ENCODE measurements around the gene USP24. TPM values are rescaled to one million over a fixed set of nuclear protein-coding genes. Genes with fewer than 3 reads are reported as not detected.
"Not testable (repeated sequence)": the region's sequence is repeated elsewhere in the genome, so short reads cannot be mapped to it uniquely, and the experiment has no call there.

The USP24 gene
- total RNA-seq, 1 donor from 2014 or later = 37.7 TPM

DNA sequence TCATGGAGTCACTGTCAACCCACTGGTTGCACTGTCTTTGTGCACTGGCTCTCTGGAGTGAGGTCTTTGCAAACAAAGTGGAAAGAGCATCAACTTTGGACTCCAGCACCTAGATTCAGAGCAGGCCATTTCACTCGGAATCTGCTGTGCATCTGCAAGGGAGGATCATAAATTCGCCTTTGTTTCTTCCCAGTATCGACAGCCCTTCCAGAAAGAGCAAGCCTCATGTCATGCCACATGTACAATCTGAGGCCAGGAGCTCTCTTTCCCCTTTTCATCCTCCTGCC is 176.7 kb downstream of the USP24 start:
- H3K36me3 Mint-ChIP-seq (ENCODE audit: low read depth, unreplicated experiment) = no peaks in the 10 kb centered on the region
- DNase-seq (ENCODE audit: low spot score) = no peak
- no peak overlapping the region for H3K27ac Mint-ChIP-seq (ENCODE audit: unreplicated experiment)
- peaks cover 15% of the 10 kb centered on the region for H3K4me1 Mint-ChIP-seq (ENCODE audit: unreplicated experiment)
- H3K27me3 Mint-ChIP-seq (ENCODE audit: unreplicated experiment) = peaks cover 19% of the 10 kb centered on the region
- H3K9me3 Mint-ChIP-seq (ENCODE audit: unreplicated experiment) = no peaks in the 10 kb centered on the region
- no peak overlapping the region for H3K4me3 Mint-ChIP-seq (ENCODE audit: unreplicated experiment)
- TF ChIP-seq, protein P1, sequence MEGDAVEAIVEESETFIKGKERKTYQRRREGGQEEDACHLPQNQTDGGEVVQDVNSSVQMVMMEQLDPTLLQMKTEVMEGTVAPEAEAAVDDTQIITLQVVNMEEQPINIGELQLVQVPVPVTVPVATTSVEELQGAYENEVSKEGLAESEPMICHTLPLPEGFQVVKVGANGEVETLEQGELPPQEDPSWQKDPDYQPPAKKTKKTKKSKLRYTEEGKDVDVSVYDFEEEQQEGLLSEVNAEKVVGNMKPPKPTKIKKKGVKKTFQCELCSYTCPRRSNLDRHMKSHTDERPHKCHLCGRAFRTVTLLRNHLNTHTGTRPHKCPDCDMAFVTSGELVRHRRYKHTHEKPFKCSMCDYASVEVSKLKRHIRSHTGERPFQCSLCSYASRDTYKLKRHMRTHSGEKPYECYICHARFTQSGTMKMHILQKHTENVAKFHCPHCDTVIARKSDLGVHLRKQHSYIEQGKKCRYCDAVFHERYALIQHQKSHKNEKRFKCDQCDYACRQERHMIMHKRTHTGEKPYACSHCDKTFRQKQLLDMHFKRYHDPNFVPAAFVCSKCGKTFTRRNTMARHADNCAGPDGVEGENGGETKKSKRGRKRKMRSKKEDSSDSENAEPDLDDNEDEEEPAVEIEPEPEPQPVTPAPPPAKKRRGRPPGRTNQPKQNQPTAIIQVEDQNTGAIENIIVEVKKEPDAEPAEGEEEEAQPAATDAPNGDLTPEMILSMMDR (IDR thresholded peaks at IDR 0.05; ENCODE audit: unreplicated experiment) = no peak

DNA sequence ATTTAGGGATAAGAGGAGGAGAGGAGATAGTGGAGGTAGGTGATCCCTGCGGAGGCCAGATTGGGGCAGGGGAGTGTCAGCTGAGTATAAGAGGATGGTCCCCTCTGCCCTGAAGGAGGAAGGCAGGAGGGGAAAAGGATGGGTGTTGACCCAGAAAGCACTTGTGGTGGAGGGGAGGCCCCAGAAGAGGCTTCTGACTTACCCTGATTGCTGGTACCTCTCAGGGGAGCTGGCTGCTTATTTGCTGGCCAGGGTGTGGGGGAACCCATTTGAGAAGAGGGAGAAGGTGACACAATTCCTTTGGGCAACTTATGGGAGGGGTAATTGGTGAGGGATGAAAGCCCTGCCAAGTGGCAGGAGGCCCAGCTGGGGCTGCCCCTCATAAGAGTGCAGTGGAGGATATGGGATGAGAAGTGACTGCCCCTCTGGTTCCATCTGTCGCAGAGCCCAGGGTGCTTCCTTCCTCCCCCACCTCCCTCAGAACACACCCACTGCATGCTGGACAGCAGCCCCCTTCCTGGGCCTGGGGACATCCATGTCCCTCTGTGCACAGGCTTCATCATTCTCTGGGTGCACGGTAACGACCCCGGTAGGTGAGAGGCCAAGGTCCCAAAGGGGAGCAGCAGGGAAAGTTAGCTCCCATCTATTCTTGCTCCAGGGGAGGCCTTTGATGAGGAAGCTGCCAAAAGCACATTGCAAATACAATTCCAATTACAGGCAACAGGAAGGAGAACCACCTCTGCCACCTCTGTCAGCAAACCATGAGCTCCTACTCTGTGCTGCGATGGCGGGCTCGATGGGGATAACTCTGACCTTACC is 177.2 kb downstream of the USP24 start:
- H3K4me1 Mint-ChIP-seq (ENCODE audit: unreplicated experiment) = peaks cover 15% of the 10 kb centered on the region
- H3K27me3 Mint-ChIP-seq (ENCODE audit: unreplicated experiment) = peaks cover 19% of the 10 kb centered on the region
- H3K9me3 Mint-ChIP-seq (ENCODE audit: unreplicated experiment) = no peaks in the 10 kb centered on the region
- TF ChIP-seq, protein P1 (IDR thresholded peaks at IDR 0.05; ENCODE audit: unreplicated experiment) = no peak
- H3K27ac Mint-ChIP-seq (ENCODE audit: unreplicated experiment) = no peak overlapping the region
- DNase-seq (ENCODE audit: low spot score) = no peak
- H3K4me3 Mint-ChIP-seq (ENCODE audit: unreplicated experiment) = no peak overlapping the region
- H3K36me3 Mint-ChIP-seq (ENCODE audit: low read depth, unreplicated experiment) = no peaks in the 10 kb centered on the region

DNA sequence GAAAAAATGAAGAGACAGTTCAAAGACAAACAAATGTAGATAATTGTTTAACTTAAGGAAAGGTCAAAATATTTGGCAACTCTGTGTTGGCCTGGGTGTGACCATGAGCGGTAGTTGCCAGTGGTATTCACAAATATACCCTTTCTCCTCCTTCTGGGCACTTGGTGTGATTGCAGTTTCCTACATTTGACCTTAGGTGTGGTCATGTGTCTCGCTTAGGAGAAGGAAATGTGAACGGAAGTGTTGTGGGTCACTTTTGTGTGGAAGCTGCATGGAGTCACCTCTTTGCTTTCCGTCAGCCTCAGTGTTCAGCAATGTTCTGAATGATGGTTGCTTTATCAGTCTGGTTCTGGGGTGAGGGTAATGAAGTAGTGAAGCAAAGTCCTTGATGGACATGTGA is 179.3 kb downstream of the USP24 start:
- TF ChIP-seq, protein P1 (IDR thresholded peaks at IDR 0.05; ENCODE audit: unreplicated experiment) = peak; percentile 36
- no peaks in the 10 kb centered on the region for H3K36me3 Mint-ChIP-seq (ENCODE audit: low read depth, unreplicated experiment)
- peaks cover 15% of the 10 kb centered on the region for H3K27me3 Mint-ChIP-seq (ENCODE audit: unreplicated experiment)
- no peak for DNase-seq (ENCODE audit: low spot score)
- no peak overlapping the region for H3K27ac Mint-ChIP-seq (ENCODE audit: unreplicated experiment)
- no peaks in the 10 kb centered on the region for H3K9me3 Mint-ChIP-seq (ENCODE audit: unreplicated experiment)
- H3K4me3 Mint-ChIP-seq (ENCODE audit: unreplicated experiment) = no peak overlapping the region
- H3K4me1 Mint-ChIP-seq (ENCODE audit: unreplicated experiment) = peaks cover 15% of the 10 kb centered on the region

DNA sequence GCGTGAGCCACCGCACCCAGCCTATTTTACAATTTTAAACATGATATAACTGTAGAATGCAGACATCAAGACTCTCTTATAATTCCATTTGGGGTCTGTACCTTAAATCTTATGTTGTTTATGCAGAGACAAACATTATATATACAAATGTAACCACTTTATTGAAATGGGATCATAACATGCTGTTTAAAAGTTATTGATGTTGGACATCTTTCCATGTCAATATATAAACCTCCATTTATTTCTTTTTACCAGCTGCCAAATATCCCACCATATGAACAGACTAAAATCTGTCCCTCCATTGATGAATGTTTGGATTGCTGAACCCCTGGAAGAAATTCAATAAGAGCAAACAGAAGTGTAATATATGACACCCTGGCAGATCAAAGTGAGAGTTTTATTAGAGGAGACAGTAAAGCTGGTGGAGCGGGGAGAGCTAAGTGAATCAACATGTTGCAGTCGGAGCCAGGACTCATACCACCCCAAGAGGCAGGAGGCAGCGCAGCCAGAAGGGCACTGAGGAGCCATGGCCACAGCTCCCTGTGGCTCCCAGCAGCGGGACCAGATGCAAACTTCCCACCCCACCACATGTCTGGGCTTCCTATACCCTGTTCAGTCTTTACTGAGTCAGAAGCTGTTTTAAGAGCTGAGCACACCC is 180.6 kb downstream of the USP24 start:
- Mint-ChIP-seq H3K4me1 (ENCODE audit: unreplicated experiment) (peaks cover 12% of the 10 kb centered on the region), H3K27me3 (ENCODE audit: unreplicated experiment) (peaks cover 12% of the 10 kb centered on the region), H3K27ac (ENCODE audit: unreplicated experiment) (no peak overlapping the region), H3K9me3 (ENCODE audit: unreplicated experiment) (no peaks in the 10 kb centered on the region), H3K4me3 (ENCODE audit: unreplicated experiment) (no peak overlapping the region), H3K36me3 (ENCODE audit: low read depth, unreplicated experiment) (no peaks in the 10 kb centered on the region)
- DNase-seq (ENCODE audit: low spot score) = no peak
- TF ChIP-seq, protein P1 (IDR thresholded peaks at IDR 0.05; ENCODE audit: unreplicated experiment) = no peak

DNA sequence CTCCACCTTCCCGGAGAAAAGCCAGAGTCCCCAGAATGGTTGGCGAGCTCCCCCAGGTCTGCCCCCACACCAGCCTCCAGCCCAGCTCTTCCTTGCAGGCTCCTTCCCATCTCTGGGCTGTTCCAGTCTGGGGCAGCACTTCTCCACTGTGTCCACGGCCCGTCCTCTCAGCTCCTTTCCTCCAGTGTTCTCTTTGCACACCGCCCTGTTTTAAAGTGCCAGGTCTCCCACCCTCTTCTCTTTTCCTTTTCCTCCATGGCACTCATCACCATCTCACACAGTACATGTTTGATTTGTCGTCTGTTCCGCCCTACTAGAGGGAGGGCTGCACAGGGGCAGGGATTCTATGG is 181.9 kb downstream of the USP24 start:
- Mint-ChIP-seq H3K27me3 (ENCODE audit: unreplicated experiment) (peaks cover 3% of the 10 kb centered on the region), H3K4me1 (ENCODE audit: unreplicated experiment) (peaks cover 7% of the 10 kb centered on the region), H3K36me3 (ENCODE audit: low read depth, unreplicated experiment) (no peaks in the 10 kb centered on the region), H3K4me3 (ENCODE audit: unreplicated experiment) (no peak overlapping the region), H3K27ac (ENCODE audit: unreplicated experiment) (no peak overlapping the region), H3K9me3 (ENCODE audit: unreplicated experiment) (no peaks in the 10 kb centered on the region)
- DNase-seq (ENCODE audit: low spot score) = no peak
- TF ChIP-seq, protein P1 (IDR thresholded peaks at IDR 0.05; ENCODE audit: unreplicated experiment) = no peak

DNA sequence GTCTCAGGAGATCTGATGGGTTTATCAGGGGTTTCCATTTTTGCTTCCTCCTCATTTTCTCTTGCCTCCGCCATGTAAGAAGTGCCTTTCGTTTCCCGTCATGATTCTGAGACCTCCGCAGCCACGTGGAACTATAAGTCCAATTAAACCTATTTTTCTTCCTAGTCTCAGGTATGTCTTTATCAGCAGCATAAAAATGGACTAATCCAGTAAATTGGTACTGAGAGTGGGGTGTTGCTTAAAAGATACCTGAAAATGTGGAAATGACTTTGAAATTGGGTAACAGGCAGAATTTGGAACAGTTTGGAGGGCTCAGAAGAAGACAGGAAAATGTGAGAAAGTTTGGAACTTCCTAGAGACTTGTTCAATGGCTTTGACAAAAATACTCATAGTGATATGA is 184.1 kb downstream of the USP24 start:
- H3K4me3 Mint-ChIP-seq (ENCODE audit: unreplicated experiment) = not testable (repeated sequence)

DNA sequence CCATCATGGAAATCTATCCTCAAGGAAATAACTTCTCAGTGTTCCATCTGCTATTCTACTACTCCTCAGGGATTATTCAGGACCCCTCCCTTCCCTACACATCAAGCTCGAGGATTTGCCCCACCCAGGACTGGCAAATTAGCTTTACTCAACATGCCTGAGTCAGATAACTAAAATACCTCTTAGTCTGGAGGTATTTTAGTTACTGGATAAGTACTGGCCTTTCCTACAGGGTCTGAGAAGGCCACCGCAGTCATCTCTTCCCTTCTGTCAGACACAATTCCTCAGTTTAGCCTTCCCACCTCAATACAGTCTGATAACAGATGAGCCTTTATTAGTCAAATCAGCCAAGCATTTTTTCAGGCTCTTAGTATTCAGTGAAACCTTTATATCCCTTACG is 188.5 kb downstream of the USP24 start:
- H3K36me3 Mint-ChIP-seq (ENCODE audit: low read depth, unreplicated experiment); DNase-seq (ENCODE audit: low spot score); H3K27me3 Mint-ChIP-seq (ENCODE audit: unreplicated experiment); H3K4me3 Mint-ChIP-seq (ENCODE audit: unreplicated experiment); H3K27ac Mint-ChIP-seq (ENCODE audit: unreplicated experiment); H3K9me3 Mint-ChIP-seq (ENCODE audit: unreplicated experiment); H3K4me1 Mint-ChIP-seq (ENCODE audit: unreplicated experiment): not testable (repeated sequence)

More for the DNA sequence above, 184.1 kb downstream of the USP24 start:
- DNase-seq (ENCODE audit: low spot score); H3K27me3 Mint-ChIP-seq (ENCODE audit: unreplicated experiment); H3K4me1 Mint-ChIP-seq (ENCODE audit: unreplicated experiment); H3K27ac Mint-ChIP-seq (ENCODE audit: unreplicated experiment); H3K36me3 Mint-ChIP-seq (ENCODE audit: low read depth, unreplicated experiment); H3K9me3 Mint-ChIP-seq (ENCODE audit: unreplicated experiment): not testable (repeated sequence)

Data from endothelial cell (in vitro differentiated cells).